GM10266 (cell line): ENCODE measurements around the gene AKAP6.

Source experiments
- DNase-seq: peaks from one replicate; pipeline ENCODE4 v3.0.0; 2012; ENCODE audit errors: extremely low spot score
- CTCF ChIP-seq: IDR thresholded peaks from 2 replicates; pipeline ENCODE4 v1.5.1; 2012; ENCODE audit warnings: mild to moderate bottlenecking, low read depth; ENCODE audit not compliant: control insufficient read depth, insufficient read depth; ENCODE audit errors: missing control alignments

The AKAP6 gene

DNA sequence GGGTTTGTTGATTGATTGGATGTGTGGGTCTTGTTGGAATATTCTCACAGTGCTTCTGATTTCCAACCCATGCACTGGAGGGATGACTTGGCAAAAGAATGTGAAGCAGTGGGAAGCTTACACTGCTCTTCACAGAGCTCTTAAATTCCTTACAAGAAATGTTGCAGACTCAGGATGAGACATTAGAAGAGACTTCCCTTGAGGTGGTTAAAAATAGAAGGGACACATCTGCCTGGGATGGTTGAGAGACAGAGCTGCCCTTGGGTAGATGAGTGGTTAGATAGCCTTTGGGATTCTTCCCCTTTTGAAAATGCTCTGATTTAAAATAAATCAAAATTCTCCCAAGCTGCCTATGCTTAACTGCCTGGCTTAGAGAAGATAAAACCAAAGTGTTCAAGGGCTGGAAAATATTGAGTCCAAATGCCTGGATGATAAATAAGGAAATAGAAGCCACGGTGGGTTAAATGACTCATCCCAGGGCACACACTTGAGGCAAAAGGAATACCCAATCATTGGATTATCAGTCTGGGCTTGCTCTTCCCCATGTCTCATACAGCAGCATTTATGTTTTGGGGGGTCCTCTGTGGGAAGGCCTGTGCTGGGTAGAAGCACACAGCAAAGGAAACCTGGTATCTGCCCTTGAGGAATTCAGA is 264.3 kb downstream of the AKAP6 start:
- no peak for TF ChIP-seq CTCF
- DNase-seq: no peak

DNA sequence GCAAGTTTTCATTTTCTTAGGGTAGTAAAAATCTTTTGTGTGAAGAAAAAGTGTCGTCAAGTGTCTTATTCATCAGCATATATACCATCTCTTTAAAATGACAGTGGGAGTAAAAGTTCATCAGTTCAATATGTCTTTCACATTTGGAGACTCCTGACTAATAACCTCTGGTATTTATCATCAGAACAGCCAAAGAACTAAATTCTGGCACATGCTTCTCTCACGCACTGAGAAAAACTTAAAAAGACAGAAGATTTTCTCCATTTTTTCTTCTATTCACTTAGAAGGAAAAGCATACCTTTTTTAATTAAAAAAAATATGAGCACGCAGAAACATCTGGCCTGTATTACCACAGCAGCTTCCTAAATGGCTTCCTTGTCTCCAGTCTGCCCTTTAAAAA is 265.7 kb downstream of the AKAP6 start:
- DNase-seq: no peak
- TF ChIP-seq CTCF: no peak

GRCh38 chr14:32595497-32595896 is 266.4 kb downstream of the AKAP6 start:
- no peak for DNase-seq
- TF ChIP-seq CTCF: no peak

- no peak for DNase-seq
Observed at GRCh38 chr14:32596390-32596789, 267.3 kb downstream of the AKAP6 start.

GRCh38 chr14:32597771-32598170 is 268.7 kb downstream of the AKAP6 start:
- no peak for DNase-seq
- TF ChIP-seq CTCF: no peak

More at GRCh38 chr14:32596390-32596789, 267.3 kb downstream of the AKAP6 start:
- TF ChIP-seq CTCF: no peak

GRCh38 chr14:32601069-32601468 is 272.0 kb downstream of the AKAP6 start:
- no peak for DNase-seq
- no peak for TF ChIP-seq CTCF

DNA sequence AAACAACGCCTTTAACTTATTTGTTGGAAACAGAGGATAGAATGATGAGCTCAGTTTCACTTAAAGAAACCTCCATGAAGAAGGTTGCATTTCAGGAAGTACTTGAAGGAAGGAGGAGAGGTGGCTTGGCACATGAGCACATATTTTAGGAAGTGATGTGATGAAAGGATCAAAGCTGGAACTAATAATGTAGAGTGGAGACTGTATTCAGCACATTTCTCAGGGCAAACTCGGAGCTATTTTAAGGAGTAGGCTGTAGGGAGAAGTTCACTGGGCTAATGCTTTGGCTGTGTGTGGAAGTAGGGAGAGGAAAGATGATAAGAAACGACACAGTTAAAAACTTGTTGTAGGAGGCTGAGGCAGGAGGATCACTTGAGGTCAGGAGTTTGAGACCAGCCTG is 272.8 kb downstream of the AKAP6 start:
- DNase-seq: no peak
- TF ChIP-seq CTCF: no peak
